DMS153 (cell line): ENCODE results near the gene CHRND.

Experiments
- DNase-seq: peaks from one replicate; lab custom pipeline; 2025; lab: John Stamatoyannopoulos, UW

CHRND gene

DNA sequence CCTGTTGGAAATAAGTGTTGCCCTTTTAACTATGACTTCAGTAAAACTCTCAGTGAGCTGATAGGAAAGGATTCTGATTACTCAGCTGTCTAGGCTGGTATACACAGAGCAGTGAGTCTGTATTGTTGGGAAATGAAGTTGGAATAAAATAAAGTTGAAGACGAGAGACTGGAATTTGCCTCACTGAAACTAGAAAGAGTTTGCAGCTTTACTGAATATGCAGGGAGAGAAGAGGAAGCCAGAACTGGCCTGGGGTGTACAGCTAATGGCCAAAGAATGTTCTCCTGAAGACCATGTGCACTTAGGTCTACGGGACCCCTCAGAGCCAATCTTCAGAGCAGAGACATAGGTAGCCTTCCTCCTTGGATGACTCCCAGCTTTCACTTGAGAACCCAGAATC, 51.0 kb downstream of the CHRND start:
- DNase-seq: no peak

DNA sequence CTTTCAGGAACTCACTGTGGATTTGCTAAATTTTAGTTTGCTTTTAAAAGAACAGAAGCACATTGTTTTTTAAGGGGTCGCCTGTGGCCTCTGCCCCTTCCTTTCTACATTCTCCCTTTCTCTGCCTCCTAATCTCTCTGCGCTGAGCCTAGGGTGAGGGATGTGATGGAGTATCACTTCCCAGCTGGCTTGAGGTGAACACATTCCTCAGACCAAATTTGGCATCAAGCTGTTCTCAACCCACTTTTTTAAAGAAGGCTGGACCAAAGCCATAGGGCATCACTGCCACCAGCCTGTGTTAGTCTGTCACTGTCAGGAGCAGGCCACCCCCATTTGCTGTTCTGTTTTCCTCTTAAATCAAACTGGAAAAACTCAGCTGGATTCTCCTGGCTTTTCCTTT, 51.9 kb downstream of the CHRND start:
- no peak for DNase-seq

DNA sequence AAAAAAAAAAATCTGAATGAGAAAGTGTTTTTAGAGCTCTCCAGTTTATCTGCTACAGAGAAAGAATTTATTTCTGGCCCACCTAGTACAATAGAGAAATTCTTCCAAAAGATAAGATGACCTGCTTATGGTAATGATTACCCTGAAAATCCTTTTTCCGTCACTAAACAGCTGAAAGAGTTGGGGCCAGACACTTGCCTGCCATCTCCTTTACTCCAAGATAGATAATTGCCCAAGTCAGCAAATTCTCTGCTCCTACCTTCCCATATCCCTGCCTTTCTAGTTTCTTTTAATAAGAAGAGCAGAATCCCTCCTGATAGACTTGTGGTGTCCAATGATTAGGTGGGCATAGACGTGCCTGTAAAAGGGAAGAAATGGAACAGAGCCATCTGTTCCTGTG, 52.7 kb downstream of the CHRND start:
- DNase-seq: no peak

DNA sequence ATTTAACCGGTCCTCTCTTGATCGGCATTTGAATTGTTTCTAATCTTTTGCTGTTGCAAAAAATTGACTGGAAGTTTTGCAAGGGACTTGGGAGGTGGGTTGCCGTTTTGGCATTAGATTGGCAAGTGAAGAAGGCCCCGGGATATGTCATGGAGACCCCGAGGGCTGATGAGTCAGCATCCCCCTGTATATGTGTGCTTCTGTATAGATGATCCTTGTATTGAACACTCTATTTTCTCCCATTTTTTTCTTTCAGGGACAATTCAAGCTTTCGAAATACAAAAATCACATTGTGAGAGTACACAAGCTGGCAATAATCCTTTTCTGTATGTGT, 54.7 kb downstream of the CHRND start:
- no peak for DNase-seq

DNA sequence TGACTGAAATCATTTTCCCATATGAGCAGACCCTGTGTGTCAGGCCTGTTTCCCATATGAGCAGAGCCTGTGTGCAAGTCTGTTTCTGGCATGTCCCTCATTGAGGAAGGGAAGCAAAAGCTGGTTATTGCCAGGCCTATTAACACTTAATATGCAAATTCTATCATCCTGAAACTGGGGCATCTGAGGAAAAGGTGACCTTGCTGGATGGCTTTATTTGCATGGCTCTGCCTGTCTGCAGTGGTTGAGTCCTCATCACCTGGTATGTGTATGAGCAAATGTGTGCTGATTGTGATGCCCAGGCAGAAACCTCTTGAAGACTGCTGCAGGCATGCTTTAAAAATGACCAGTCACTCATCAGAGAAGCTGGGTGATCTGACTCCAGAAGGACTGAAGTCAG, 55.8 kb downstream of the CHRND start:
- no peak for DNase-seq

DNA sequence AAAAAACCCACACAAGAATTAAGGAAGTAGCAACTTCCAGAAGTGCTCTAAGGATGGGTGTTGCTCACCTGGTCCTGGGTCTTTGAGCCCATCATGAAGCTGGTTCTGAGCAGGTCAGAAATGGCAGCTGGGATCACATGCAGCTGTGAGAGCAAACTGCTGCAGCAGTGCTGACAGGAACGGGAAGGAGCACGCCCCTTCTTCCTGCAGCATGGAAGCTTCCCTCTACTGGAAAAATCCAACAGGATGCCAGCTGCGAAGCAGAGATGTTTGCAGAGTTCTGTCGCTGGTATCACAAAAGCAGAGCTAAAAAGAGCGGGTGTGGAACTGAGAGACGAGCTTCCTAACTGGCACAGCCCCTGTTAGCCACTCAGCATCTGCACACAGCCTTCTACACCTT, 58.3 kb downstream of the CHRND start:
- DNase-seq: peak; percentile 55
